Esophagus muscularis mucosa (tissue), 4 donors: Measurements from ENCODE around the gene XRN2. TPM values are rescaled to one million over a fixed set of nuclear protein-coding genes. Genes with fewer than 3 reads are reported as not detected.

ENCODE experiments used
- small RNA-seq, 3 donors: library from RNA; depleted of rRNA; stranded (forward); fragments of <200 nt; gene quantifications; one replicate each; pipeline ENCODE3, GENCODE V24; 2016
- total RNA-seq, 4 donors: library from RNA; depleted of rRNA; stranded (reverse); fragments of >200 nt; gene quantifications; one replicate each; pipeline versions ENCODE4 v1.1.0 to v1.2.1, GENCODE V29; 2016

Gene XRN2
- total RNA-seq, 4 donors from 2014 or later = 49.0 to 76.9 (median 56.7) TPM

Small RNAs within 50 kb of the gene (small RNA-seq; reads per million reads assigned to genes)
- 0 reads per million in 3 donors for gene RN7SKP140

Other genes starting within 250 kb of the XRN2 start
- not detected for gene LINC00237, start 197.0 kb upstream of the XRN2 start, total RNA-seq
- 10 to 100 TPM; 17.2 to 32.0 (median 25.6) TPM for gene KIZ, start 177.2 kb upstream of the XRN2 start, total RNA-seq
- not detected for gene NKX2-4, start 94.2 kb downstream of the XRN2 start, total RNA-seq
- gene NKX2-2, start 210.7 kb downstream of the XRN2 start, total RNA-seq = not detected